H1 (cell line): Measurements from ENCODE around the gene ACTA2.

Source experiments
- EGR1 ChIP-seq: IDR thresholded peaks from 2 replicates; pipeline ENCODE4 v1.6.1; 2011; ENCODE audit warnings: low read depth, low read length, borderline replicate concordance
- NRF1 ChIP-seq: IDR thresholded peaks from 2 replicates; pipeline ENCODE4 v1.6.1; 2011; ENCODE audit warnings: mild to moderate bottlenecking, low read depth, low read length, improper control_type of control experiment
- PHF8 ChIP-seq: fragments of 200-600 bp; sonication (generic); conservative IDR thresholded peaks from 2 replicates; pipeline ENCODE4 v1.7.1; 2012; ENCODE audit warnings: low read depth, mild to moderate bottlenecking, inconsistent platforms, low read length, moderate library complexity
- SP4 ChIP-seq: IDR thresholded peaks from 2 replicates; pipeline ENCODE4 v1.6.1; 2012; ENCODE audit warnings: low read length, inconsistent platforms
- SRF ChIP-seq: IDR thresholded peaks from 2 replicates; pipeline ENCODE4 v1.6.1; 2011; ENCODE audit warnings: mild to moderate bottlenecking, low read depth, low read length, moderate library complexity
- TBP ChIP-seq: IDR thresholded peaks from 2 replicates; pipeline ENCODE4 v1.6.1; 2011; ENCODE audit warnings: low read depth, low read length, improper control_type of control experiment
- TEAD4 ChIP-seq: IDR thresholded peaks from 2 replicates; pipeline ENCODE4 v1.6.1; 2012; ENCODE audit warnings: low read depth, low read length, inconsistent platforms, mixed read lengths
- YY1 ChIP-seq: IDR thresholded peaks from 2 replicates; pipeline ENCODE4 v1.6.1; 2011; ENCODE audit warnings: low read depth, mild to moderate bottlenecking, low read length
- TF ChIP-seq, protein P1 (sequence below), 3 experiments: IDR thresholded peaks; 1 replicate in 2 of 3; 2 replicates in 1 of 3; pipeline versions ENCODE4 v1.5.1 to v1.6.1; 2011; ENCODE audit warnings: low read length in 3 of 3, mild to moderate bottlenecking in 3 of 3, inconsistent platforms in 2 of 3, low read depth in 1 of 3, moderate library complexity in 1 of 3; ENCODE audit not compliant: insufficient read depth in 1 of 3; ENCODE audit errors: control extremely low read depth in 1 of 3
- TF ChIP-seq, protein P2 (sequence below): IDR thresholded peaks from 2 replicates; pipeline ENCODE4 v1.6.1; 2012; ENCODE audit warnings: inconsistent platforms

DNA sequence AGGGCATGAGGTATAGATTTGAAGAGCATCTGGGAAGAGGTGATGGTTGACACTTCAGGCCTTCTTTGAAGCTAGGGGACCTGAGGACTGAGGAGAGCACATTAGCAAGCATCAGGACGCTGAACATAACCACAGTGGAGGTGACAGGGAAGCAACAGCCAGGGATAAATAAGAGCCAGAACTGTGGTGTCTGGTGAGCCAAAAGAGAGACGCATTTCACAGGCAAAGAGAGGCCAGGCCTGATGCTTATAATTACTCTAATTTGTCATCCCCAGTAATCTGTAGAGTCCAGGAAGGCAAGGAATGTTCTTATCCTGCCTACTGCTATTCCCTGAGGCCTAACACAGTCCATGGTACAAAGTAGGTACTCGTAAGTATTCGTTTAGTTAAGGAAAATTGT lies 27.7 kb upstream of the ACTA2 start:
- no peak for TF ChIP-seq YY1
- no peak for TF ChIP-seq PHF8
- TF ChIP-seq, protein P1, sequence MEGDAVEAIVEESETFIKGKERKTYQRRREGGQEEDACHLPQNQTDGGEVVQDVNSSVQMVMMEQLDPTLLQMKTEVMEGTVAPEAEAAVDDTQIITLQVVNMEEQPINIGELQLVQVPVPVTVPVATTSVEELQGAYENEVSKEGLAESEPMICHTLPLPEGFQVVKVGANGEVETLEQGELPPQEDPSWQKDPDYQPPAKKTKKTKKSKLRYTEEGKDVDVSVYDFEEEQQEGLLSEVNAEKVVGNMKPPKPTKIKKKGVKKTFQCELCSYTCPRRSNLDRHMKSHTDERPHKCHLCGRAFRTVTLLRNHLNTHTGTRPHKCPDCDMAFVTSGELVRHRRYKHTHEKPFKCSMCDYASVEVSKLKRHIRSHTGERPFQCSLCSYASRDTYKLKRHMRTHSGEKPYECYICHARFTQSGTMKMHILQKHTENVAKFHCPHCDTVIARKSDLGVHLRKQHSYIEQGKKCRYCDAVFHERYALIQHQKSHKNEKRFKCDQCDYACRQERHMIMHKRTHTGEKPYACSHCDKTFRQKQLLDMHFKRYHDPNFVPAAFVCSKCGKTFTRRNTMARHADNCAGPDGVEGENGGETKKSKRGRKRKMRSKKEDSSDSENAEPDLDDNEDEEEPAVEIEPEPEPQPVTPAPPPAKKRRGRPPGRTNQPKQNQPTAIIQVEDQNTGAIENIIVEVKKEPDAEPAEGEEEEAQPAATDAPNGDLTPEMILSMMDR (IDR thresholded peaks at IDR 0.05; ENCODE audit: control extremely low read depth in 1 of 3, insufficient read depth in 1 of 3, low read depth in 1 of 3, low read length in 3 of 3), result no peak
- TF ChIP-seq SRF, result no peak
- no peak for TF ChIP-seq TBP
- TF ChIP-seq NRF1, result no peak
- TF ChIP-seq SP4, result no peak
- TF ChIP-seq, protein P2, sequence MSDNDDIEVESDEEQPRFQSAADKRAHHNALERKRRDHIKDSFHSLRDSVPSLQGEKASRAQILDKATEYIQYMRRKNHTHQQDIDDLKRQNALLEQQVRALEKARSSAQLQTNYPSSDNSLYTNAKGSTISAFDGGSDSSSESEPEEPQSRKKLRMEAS, result no peak
- TF ChIP-seq EGR1, result no peak
- no peak for TF ChIP-seq TEAD4
